ENCODE data around the gene PSTPIP1.

DNA sequence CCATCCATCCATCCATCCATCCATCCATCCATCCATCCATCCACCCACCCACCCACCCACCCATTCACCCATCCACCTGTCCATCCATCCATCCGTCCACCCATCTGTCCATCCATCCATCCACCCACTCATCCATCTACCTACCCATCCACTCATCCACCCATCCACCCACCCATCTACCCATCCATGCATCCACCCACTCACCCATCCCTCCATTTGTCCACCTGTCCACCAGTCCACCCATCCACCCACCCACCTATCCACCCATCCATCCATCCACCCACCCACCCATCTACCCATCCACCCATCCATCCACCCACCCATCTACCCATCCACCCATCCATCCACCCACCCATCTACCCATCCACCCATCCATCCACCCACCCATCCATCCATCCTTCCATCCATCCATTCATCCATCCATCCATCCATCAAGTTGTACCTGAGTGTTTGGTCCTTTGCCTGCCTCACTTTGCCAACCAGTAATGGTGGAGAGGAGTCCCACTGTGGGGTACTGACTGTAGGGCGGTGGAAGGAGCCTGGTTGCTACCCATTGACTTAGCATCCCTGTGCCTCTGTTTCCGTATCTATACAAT lies 17.3 kb downstream of the PSTPIP1 start:
- TF ChIP-seq, protein P1, sequence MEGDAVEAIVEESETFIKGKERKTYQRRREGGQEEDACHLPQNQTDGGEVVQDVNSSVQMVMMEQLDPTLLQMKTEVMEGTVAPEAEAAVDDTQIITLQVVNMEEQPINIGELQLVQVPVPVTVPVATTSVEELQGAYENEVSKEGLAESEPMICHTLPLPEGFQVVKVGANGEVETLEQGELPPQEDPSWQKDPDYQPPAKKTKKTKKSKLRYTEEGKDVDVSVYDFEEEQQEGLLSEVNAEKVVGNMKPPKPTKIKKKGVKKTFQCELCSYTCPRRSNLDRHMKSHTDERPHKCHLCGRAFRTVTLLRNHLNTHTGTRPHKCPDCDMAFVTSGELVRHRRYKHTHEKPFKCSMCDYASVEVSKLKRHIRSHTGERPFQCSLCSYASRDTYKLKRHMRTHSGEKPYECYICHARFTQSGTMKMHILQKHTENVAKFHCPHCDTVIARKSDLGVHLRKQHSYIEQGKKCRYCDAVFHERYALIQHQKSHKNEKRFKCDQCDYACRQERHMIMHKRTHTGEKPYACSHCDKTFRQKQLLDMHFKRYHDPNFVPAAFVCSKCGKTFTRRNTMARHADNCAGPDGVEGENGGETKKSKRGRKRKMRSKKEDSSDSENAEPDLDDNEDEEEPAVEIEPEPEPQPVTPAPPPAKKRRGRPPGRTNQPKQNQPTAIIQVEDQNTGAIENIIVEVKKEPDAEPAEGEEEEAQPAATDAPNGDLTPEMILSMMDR (IDR thresholded peaks at IDR 0.05), result no peak
- TF ChIP-seq POLR2A (IDR thresholded peaks at IDR 0.05), result no peak

All from esophagus squamous epithelium (tissue), 4 donors.